ENCODE results near the gene C8A. TPM values are rescaled to one million over a fixed set of nuclear protein-coding genes. Genes with fewer than 3 reads are reported as not detected.

The C8A gene
- total RNA-seq, 1 experiment from 2014 or later, result not detected

DNA sequence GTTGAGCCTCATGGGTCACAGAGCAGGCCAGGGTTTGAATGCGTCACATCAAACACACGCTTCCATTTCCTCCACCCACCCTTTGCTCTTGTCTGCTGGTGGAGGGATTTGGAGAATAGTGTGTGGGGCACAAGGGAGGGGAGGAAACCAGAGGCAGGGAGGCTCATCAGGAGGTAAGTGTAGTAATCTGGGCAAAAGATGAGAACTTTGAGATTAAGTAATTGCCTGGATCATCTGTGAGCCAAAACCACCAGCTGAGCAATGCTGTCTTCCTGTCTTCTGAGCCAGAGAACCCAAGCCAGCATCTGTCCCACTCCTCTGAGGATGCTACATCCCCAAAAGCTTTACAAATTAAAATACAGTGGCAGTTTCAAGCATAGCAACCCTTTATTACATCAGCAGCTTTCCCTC, 66.0 kb downstream of the C8A start:
- Histone ChIP-seq H3K9ac (ENCODE audit: extremely low read depth, insufficient read length, low read length) (no peak overlapping the region), H3K27me3 (ENCODE audit: insufficient read depth, low read length) (no peaks in the 10 kb centered on the region; the same call in 1 of the 2 replicates), H2BK120ac (ENCODE audit: low read depth, low read length, poor library complexity, severe bottlenecking) (no peak overlapping the region), H2BK5ac (ENCODE audit: insufficient read length, low read length) (no peak overlapping the region), H2BK12ac (ENCODE audit: insufficient read length, low read depth, low read length) (no peak overlapping the region), H3K14ac (ENCODE audit: insufficient read depth, low read length) (no peak overlapping the region), H3K56ac (ENCODE audit: insufficient read length, low read depth, low read length) (no peak overlapping the region), H2AFZ (ENCODE audit: low read length) (no peak overlapping the region), H3K23me2 (ENCODE audit: insufficient read length, low read depth, low read length, poor library complexity, severe bottlenecking) (no peaks in the 10 kb centered on the region), H4K91ac (ENCODE audit: insufficient read length, low read depth, low read length) (no peak overlapping the region), H3K27ac (ENCODE audit: insufficient read length, low read depth, low read length) (no peak overlapping the region), H4K8ac (replicated peaks; ENCODE audit: insufficient read length, low read depth, low read length) (no peak overlapping the region), H3K23ac (ENCODE audit: insufficient read length, low read depth, low read length) (no peak overlapping the region), H2AK5ac (ENCODE audit: insufficient read length, low read length) (no peak overlapping the region), H3K9me3 (ENCODE audit: control insufficient read depth, low read depth, low read length) (no peaks in the 10 kb centered on the region), H3K4me2 (ENCODE audit: insufficient read depth, insufficient read length, low read length) (no peak overlapping the region), H3T11ph (ENCODE audit: low read length) (no peak overlapping the region), H3K18ac (ENCODE audit: insufficient read length, low read depth, low read length) (no peak overlapping the region), H3K79me2 (ENCODE audit: insufficient read depth, low read length) (no peaks in the 10 kb centered on the region), H4K5ac (ENCODE audit: insufficient read length, low read depth, low read length) (no peak overlapping the region), H3K79me1 (ENCODE audit: insufficient read depth, low read depth, low read length, poor library complexity, severe bottlenecking) (no peaks in the 10 kb centered on the region), H3K4ac (ENCODE audit: low read depth, low read length) (no peak overlapping the region), H3K4me1 (ENCODE audit: insufficient read depth, low read length) (no peaks in the 10 kb centered on the region), H2BK20ac (ENCODE audit: low read depth, low read length, poor library complexity, severe bottlenecking) (no peak overlapping the region), H2BK15ac (ENCODE audit: low read depth, low read length) (no peak overlapping the region), H4K20me1 (ENCODE audit: control insufficient read depth, insufficient read depth, insufficient read length) (no peaks in the 10 kb centered on the region)
- H3K4me1 Mint-ChIP-seq, result peaks cover 27 to 29% of the 10 kb centered on the region in 2 experiments
- DNase-seq, result no peak
- no peaks in the 10 kb centered on the region; the same call in 1 of the 2 replicates for H3K27me3 Mint-ChIP-seq (ENCODE audit: low read depth)
- H3K9me3 Mint-ChIP-seq, result no peaks in the 10 kb centered on the region; a peak in 1 of 5 replicates
- H3K36me3 Mint-ChIP-seq (ENCODE audit: insufficient read depth in 1 of 3, low read depth in 3 of 3), result no peaks in the 10 kb centered on the region
- WGBS (ENCODE audit: extremely low coverage, insufficient read length, low lambda C conversion rate), result no CpG with 5 or more reads among the region's 2 CpGs
- no peak overlapping the region for H3K4me3 Mint-ChIP-seq
- H3K27ac Mint-ChIP-seq, result no peak overlapping the region
- TF ChIP-seq CTCF (conservative IDR thresholded peaks at IDR 0.05), result no peak

Measured in H9 (cell line).